ENCODE results near the gene GXYLT1. TPM values are rescaled to one million over a fixed set of nuclear protein-coding genes. Genes with fewer than 3 reads are reported as not detected.

GXYLT1 gene
- total and polyA plus RNA-seq, 2 experiments from 2014 or later: 9.0 to 28.8 TPM

DNA sequence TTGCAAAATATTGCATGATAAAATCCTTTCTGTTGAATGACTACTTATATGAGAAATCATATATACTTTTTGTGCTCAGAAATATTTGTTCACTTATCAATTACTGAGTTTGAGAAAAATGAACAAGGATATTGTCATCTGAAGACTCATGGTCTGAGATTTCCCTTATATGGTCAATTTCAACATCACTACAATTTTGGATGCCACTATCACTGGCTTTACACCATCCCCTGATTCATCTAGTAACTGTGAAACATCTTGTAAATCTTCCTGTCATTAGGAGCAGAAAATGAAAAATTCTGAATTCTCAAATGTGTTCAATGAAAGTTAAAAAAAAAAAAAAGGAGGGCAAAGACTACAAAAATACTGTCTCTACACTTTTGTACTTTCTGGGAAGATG, 21.8 kb upstream of the GXYLT1 start:
- Histone ChIP-seq H3K9me3 (ENCODE audit: low read depth) (no peaks in the 10 kb centered on the region), H3K4me1 (ENCODE audit: insufficient read depth) (no peaks in the 10 kb centered on the region), H3K27me3 (no peaks in the 10 kb centered on the region), H3K4me3 (no peak overlapping the region), H2AFZ (no peak overlapping the region), H3K79me2 (no peaks in the 10 kb centered on the region), H4K20me1 (ENCODE audit: insufficient read depth, poor library complexity, severe bottlenecking) (no peaks in the 10 kb centered on the region), H3K4me2 (no peak overlapping the region), H3K36me3 (replicated peaks; ENCODE audit: insufficient read depth, low read depth) (no peaks in the 10 kb centered on the region), H3K27ac (no peak overlapping the region), H3K9me2 (replicated peaks; ENCODE audit: insufficient read depth) (no peaks in the 10 kb centered on the region)
- DNase-seq (ENCODE audit: low spot score): no peak
- TF ChIP-seq, protein P1, sequence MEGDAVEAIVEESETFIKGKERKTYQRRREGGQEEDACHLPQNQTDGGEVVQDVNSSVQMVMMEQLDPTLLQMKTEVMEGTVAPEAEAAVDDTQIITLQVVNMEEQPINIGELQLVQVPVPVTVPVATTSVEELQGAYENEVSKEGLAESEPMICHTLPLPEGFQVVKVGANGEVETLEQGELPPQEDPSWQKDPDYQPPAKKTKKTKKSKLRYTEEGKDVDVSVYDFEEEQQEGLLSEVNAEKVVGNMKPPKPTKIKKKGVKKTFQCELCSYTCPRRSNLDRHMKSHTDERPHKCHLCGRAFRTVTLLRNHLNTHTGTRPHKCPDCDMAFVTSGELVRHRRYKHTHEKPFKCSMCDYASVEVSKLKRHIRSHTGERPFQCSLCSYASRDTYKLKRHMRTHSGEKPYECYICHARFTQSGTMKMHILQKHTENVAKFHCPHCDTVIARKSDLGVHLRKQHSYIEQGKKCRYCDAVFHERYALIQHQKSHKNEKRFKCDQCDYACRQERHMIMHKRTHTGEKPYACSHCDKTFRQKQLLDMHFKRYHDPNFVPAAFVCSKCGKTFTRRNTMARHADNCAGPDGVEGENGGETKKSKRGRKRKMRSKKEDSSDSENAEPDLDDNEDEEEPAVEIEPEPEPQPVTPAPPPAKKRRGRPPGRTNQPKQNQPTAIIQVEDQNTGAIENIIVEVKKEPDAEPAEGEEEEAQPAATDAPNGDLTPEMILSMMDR (IDR thresholded peaks at IDR 0.05; ENCODE audit: poor library complexity): no peak
- no peak for TF ChIP-seq EZH2 (IDR thresholded peaks at IDR 0.05; ENCODE audit: borderline replicate concordance)
- TF ChIP-seq EZH2phosphoT487 (IDR thresholded peaks at IDR 0.05; ENCODE audit: low read depth, severe bottlenecking, unreplicated experiment): no peak

DNA sequence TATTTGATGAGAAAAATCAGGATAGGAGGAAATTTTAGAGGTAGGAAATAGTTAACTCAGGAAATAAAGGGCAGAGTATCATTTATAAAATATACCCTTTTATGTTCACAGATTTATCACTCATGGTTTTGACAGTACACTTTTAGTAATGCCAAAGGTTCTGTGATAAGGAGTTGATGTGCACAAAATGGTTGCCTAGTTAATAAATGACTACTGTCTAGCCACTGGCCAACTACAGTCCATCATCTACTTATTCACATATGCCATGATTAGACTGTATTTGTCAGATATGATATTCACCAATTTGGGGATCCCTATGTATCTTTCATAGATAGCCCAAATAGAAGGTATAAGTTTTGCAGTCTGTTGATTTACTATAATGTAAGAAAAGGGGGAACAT, 19.2 kb upstream of the GXYLT1 start:
- H3K4me1 ChIP-seq (ENCODE audit: insufficient read depth): no peaks in the 10 kb centered on the region
- TF ChIP-seq EZH2phosphoT487 (IDR thresholded peaks at IDR 0.05; ENCODE audit: low read depth, severe bottlenecking, unreplicated experiment) (no peak), EZH2 (IDR thresholded peaks at IDR 0.05; ENCODE audit: borderline replicate concordance) (no peak)
- TF ChIP-seq, protein P1 (IDR thresholded peaks at IDR 0.05; ENCODE audit: poor library complexity): no peak
- no peak overlapping the region for H3K4me3 ChIP-seq
- H2AFZ ChIP-seq: no peak overlapping the region
- H3K79me2 ChIP-seq: no peaks in the 10 kb centered on the region
- no peaks in the 10 kb centered on the region for H4K20me1 ChIP-seq (ENCODE audit: insufficient read depth, poor library complexity, severe bottlenecking)
- no peaks in the 10 kb centered on the region for H3K9me3 ChIP-seq (ENCODE audit: low read depth)
- DNase-seq (ENCODE audit: low spot score): no peak
- no peak overlapping the region for H3K27ac ChIP-seq
- H3K36me3 ChIP-seq (replicated peaks; ENCODE audit: insufficient read depth, low read depth): no peaks in the 10 kb centered on the region
- H3K9me2 ChIP-seq (replicated peaks; ENCODE audit: insufficient read depth): no peaks in the 10 kb centered on the region
- no peak overlapping the region for H3K4me2 ChIP-seq
- H3K27me3 ChIP-seq: no peaks in the 10 kb centered on the region

DNA sequence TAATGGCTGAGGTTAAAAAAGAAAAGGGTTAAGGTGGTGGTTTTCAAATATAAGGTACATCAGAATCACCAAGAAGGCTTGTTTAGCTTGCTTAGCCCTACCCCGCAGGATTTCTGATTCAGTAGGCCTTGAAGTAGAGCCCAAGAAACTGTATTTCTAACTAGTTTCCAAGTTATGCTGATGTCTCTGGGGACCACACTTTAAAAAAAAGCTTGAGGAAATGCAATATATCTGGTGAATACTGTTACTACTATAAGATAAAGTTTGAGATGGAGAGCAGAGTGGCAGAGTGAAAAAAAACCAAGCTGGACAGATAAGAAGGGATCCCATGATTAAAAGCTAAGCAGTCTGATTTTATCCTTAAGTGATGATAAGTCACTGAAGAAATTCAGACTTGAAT, 18.3 kb upstream of the GXYLT1 start:
- DNase-seq (ENCODE audit: low spot score): no peak
- Histone ChIP-seq H3K4me2 (no peak overlapping the region), H3K4me1 (ENCODE audit: insufficient read depth) (no peaks in the 10 kb centered on the region), H2AFZ (no peak overlapping the region), H3K4me3 (no peak overlapping the region), H3K9me2 (replicated peaks; ENCODE audit: insufficient read depth) (no peaks in the 10 kb centered on the region), H3K36me3 (replicated peaks; ENCODE audit: insufficient read depth, low read depth) (no peaks in the 10 kb centered on the region), H3K79me2 (no peaks in the 10 kb centered on the region), H3K27me3 (no peaks in the 10 kb centered on the region), H4K20me1 (ENCODE audit: insufficient read depth, poor library complexity, severe bottlenecking) (no peaks in the 10 kb centered on the region), H3K9me3 (ENCODE audit: low read depth) (no peaks in the 10 kb centered on the region), H3K27ac (no peak overlapping the region)
- WGBS (ENCODE audit: low lambda C conversion rate, missing lambda C conversion rate): 85% methylated on average over 1 of the region's 1 CpG
- no peak for TF ChIP-seq EZH2 (IDR thresholded peaks at IDR 0.05; ENCODE audit: borderline replicate concordance)
- TF ChIP-seq, protein P1 (IDR thresholded peaks at IDR 0.05; ENCODE audit: poor library complexity): no peak
- TF ChIP-seq EZH2phosphoT487 (IDR thresholded peaks at IDR 0.05; ENCODE audit: low read depth, severe bottlenecking, unreplicated experiment): no peak

DNA sequence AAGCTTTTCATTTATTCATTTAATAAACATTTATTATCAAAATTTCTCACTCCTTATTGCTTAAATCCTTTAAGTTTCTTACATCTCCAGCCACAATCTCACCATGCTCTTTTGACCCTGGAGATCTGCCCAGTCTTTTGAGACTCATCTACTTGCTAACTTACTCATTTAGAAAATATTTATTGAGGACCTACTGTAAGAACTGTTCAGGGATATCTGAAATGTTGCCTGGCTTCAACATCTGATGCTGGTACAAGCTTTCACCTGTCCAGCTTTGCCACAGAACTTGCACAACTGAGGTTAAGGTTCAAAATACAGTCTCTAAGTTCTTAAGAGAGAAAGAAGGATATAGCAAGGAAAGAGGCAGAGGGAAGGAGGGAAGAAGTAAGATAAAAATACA, 17.5 kb upstream of the GXYLT1 start:
- no peak overlapping the region for H3K4me2 ChIP-seq
- no peaks in the 10 kb centered on the region for H3K36me3 ChIP-seq (replicated peaks; ENCODE audit: insufficient read depth, low read depth)
- peak; percentile 6 for DNase-seq (ENCODE audit: low spot score)
- H3K27ac ChIP-seq: no peak overlapping the region
- H3K27me3 ChIP-seq: no peaks in the 10 kb centered on the region
- no peak overlapping the region for H2AFZ ChIP-seq
- H3K4me3 ChIP-seq: no peak overlapping the region
- H3K4me1 ChIP-seq (ENCODE audit: insufficient read depth): no peaks in the 10 kb centered on the region
- no peaks in the 10 kb centered on the region for H4K20me1 ChIP-seq (ENCODE audit: insufficient read depth, poor library complexity, severe bottlenecking)
- no peaks in the 10 kb centered on the region for H3K79me2 ChIP-seq
- TF ChIP-seq EZH2 (IDR thresholded peaks at IDR 0.05; ENCODE audit: borderline replicate concordance): no peak
- TF ChIP-seq, protein P1 (IDR thresholded peaks at IDR 0.05; ENCODE audit: poor library complexity): no peak
- TF ChIP-seq EZH2phosphoT487 (IDR thresholded peaks at IDR 0.05; ENCODE audit: low read depth, severe bottlenecking, unreplicated experiment): no peak
- H3K9me2 ChIP-seq (replicated peaks; ENCODE audit: insufficient read depth): no peaks in the 10 kb centered on the region
- H3K9me3 ChIP-seq (ENCODE audit: low read depth): no peaks in the 10 kb centered on the region
